ENCODE results near the gene PRSS50.

DNA sequence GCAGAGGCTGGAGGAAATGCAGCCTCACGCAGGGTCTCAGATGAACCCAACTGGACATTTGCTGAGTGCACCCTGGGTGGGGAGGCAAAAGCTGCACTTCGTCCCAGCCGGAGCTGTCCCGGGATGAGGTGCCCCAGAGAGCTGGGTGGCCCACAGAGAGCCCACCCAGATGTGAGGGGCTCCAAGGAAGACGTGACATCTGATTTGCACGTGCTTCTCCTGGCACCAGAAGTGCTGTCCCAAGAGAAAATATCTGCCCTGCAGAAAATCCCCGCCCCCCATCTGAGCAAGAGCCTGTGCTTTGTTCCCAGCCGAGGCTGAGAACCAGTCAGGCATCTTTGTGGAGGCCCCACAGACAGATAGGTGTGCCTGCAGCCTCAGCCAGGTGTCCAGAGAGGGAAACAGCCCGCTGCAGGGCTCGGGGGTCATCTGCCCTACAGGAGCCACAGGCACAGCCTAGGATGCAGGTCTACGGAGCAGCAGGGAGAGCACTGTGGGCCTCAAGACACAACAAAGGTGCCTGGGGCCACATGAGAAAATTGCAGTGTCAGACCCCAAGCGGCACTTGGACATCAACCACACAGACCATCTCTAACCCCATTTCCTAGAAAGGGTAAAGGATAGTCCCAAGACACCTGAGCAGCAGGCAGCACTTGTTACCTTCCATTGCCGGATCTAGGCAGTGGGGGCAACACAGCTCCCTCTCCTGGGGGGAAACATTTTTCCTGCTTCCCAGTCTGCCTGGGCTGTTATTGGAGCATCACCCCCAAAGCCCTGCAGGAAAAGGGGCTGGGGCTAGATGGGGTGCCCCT, 10.7 kb downstream of the PRSS50 start:
- no peak for TF ChIP-seq JUN (IDR thresholded peaks at IDR 0.05; ENCODE audit: borderline replicate concordance, insufficient read depth, insufficient read length, low read depth)
- no peak for TF ChIP-seq POLR2AphosphoS5 (IDR thresholded peaks at IDR 0.05; ENCODE audit: insufficient read depth, low read depth, low read length)

Data from endothelial cell of umbilical vein (primary cell).